M059J (cell line): ENCODE results near the gene HCFC1. TPM values are rescaled to one million over a fixed set of nuclear protein-coding genes. Genes with fewer than 3 reads are reported as not detected.
A peak's percentile ranks its signal among the peaks of the same experiment; 100 is the strongest.

Source experiments
- DNase-seq: peaks from one replicate; pipeline ENCODE4 v3.0.0-alpha.2; 2012; ENCODE audit warnings: low read depth
- total RNA-seq: library from RNA; depleted of rRNA; stranded (reverse); fragments of >200 nt; shearing (Covaris generic); gene quantifications from 2 replicates; pipeline ENCODE4 v1.2.3, GENCODE V29; 2014; rRNA removed

The HCFC1 gene
- total RNA-seq, 1 experiment from 2014 or later, result 72.3 TPM

DNA sequence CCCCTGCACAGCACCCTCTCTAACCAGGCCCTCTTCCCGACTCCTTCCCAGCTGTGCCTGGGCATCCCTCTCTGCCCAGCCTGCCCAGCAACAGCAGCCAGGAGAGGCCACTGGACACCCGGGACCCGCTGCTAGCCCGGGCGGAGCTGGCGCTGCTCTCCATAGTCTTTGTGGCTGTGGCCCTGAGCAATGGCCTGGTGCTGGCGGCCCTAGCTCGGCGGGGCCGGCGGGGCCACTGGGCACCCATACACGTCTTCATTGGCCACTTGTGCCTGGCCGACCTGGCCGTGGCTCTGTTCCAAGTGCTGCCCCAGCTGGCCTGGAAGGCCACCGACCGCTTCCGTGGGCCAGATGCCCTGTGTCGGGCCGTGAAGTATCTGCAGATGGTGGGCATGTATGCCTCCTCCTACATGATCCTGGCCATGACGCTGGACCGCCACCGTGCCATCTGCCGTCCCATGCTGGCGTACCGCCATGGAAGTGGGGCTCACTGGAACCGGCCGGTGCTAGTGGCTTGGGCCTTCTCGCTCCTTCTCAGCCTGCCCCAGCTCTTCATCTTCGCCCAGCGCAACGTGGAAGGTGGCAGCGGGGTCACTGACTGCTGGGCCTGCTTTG is 66.0 kb downstream of the HCFC1 start:
- no peak for DNase-seq

DNA sequence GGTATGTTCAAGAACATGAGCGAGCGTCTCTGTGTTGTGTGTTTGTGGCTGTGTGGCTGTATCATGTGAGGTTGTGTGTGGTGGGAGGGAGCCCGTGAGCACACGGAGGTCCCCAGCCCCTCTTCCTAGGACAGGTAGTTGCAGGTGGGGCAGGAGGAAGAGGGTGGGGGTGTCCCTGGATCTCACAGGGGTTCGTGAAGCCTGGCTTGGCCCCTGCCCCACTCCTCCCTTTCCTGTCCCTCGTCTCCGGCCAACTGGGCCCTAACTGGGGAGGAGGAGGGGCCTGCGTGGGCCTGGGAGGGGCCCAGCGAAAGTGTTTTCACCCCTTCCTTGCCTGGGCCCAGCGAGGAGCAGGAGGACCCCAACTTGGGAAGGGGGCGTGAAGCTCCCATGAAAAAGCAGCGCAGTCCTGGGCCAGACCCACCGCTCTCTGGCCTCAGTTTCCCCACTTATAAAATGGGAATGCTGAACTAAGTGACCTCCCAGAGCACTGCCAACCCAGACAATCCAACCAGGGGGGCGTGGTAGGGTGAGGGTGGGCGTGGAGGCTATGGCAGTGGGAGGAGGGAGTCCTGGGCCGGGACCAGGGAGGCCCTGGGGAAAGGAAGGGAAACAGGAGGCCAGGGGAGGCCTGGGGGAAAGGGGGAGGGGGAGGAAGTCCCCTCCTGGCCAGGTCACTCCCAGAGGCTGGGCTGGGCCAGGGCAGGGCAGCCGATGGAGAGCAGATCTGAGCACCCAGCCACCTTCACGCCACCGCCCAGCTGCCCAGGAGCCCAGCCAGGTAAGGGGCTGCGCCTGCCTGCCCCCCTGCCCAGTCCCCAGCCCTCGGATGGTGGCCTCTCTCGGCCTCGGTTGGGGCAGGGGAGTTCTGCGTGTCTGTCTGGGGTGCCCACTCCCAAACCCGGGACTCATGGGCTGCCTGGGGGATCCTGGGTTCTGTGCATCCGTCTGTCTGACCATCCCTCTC is 67.3 kb downstream of the HCFC1 start, which contains the start of gene AVPR2:
Gene AVPR2, plus strand, starts transcription at position 683 of the 967 bp plus-strand sequence. CDS start 473 bp downstream, outside the sequence.
- no peak for DNase-seq

DNA sequence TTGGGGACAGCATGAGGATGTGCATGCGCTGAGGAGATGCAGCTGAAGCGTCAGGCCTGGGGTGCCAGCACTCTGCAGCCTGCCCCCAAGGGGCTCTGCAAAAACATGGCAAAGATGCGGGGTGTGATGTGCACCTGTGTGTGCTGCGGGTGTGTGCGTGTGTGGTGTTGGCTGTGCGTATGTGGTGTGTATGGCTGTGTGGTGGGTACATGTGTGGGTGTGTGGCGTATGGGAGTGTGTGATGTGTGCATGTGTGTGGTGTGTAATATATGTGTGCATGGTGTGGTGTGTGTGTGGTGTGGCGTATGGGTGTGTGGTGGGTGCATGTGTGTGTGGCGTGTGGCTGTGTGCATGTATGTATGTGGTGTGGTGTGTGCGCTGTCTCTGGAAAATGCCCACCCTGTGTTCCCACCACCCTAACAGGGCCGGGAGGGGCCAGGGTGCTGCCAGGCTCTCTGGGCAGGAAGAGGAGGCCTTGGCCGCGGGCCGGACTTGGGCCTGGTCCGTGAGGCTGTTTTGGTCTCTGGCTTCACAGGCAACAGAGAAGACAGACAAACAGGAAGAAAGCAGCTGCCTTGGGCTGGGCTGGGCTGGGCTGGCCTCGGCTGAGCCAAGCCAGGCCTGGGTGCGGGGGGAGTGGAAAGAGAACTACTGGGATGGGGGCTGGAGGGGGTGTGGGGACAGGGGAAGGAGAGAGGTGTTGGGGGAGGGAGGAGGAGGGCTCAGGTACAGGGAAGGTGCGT is 68.2 kb downstream of the HCFC1 start:
- no peak for DNase-seq

DNA sequence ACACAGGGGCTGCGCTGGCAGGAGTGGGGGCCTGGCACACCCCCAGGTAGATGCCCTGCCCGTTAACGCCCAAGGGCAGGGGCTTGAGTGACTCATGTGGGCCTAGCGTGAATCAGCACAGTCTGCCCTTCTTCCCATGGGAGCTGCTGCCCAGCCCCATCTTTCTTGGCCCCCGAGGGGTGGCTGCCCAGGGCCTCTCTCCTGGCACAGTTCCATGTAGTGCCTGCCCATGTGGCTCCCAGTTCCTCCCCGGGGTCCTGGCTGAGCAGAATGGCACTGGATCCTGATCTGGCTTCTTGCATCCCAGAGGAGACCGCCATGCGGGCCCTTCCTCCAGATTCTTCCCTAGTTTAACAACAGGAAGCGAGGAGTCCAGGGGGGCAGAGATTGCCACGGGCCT is 69.2 kb downstream of the HCFC1 start:
- DNase-seq, result peak; percentile 91

DNA sequence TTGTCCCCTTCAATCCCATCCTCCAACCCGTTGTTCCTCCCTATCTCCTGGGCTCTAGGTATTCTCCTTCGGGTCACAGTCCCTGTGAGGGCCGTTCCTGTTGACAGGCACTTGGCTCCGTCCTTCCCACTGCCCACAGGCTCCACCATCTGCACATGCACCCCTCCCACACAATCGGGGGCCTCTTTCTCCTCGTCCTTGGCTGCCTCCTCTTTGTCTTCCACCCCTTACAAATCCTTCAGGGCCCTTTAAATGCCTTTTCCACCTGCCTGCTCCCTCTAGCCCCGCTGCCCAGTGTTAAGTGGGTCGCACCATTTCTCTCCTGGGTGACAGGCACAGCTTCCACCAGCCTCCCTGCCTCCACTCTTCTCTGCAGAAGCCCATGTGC is 69.9 kb downstream of the HCFC1 start:
- peak; percentile 45 for DNase-seq

DNA sequence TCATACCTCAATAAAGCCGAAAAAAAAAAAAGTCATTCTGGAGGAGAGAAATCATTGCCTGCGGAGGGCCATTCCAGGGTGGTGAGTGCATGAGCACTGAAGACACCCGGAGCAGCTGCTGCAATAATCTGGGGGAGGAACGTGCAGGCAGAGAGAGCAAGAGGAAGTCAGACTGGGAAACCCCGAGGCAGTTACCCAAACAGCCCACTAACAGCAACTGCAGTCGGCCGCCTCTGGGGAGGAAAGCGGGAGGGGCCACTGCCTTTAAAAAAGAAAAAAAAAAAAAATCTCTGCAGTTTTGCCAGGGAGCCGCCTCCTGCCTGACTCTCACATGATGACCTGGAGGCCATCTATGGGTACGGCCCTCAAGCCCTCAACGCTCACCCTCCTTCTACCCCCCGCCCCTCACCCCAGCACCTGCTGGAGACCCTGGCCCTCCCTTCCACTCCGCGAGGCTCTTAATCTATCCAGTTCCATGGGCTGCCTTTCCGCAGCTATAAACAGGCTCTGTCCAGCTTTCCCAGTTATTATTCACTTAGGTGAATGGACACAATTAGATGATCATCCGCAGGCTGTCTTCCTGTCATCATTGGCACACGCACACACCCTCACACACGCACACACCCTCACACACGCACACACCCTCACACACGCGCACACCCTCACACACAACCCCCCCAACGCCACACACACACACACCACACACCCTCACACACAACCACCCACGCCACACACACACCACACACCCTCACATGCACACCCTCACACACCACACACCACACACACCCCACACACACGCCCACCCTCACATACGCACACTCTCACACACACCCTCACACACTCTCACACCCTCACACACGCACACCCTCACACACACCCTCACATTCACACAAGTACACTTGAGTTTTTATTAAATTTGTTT is 70.5 kb downstream of the HCFC1 start:
- peak; percentile 99 for DNase-seq

DNA sequence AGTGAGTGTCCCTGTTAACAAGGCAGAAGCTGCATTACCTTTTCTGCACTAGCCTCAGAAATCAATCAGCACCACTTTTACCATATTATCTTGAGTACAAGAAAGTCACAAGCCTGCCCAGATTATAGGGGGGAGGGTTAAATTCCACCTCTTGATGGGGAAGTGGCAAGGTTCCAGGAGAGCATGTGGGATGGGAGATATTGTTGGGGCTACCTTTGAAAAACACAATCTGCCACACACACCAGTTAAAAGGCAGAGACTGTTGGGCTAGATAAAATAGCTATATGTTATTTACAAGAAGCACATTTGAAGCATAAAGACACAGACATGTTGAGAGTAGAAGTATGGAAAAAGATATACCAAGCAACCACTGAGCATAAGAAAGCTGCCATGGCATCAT is 73.7 kb downstream of the HCFC1 start:
- no peak for DNase-seq

Other genes with a start within 250 kb of the HCFC1 start
- gene BCAP31, start 247.4 kb downstream of the HCFC1 start, total RNA-seq, result 384 and 401 TPM in 2 replicates
- gene ABCD1, start 247.0 kb downstream of the HCFC1 start, total RNA-seq, result 27.4 and 42.9 TPM in 2 replicates
- 1.2 and 2.2 TPM in 2 replicates for gene PLXNB3, start 207.6 kb downstream of the HCFC1 start, total RNA-seq
- 0.20 TPM in 1 of 2 replicates, not detected in the other for gene SRPK3, start 190.8 kb downstream of the HCFC1 start, total RNA-seq
- gene IDH3G, start 177.4 kb downstream of the HCFC1 start, total RNA-seq, result 131 and 165 TPM in 2 replicates
- 455 and 477 TPM in 2 replicates for gene SSR4, start 177.2 kb downstream of the HCFC1 start, total RNA-seq
- 1.9 and 2.7 TPM in 2 replicates for gene PDZD4, start 141.3 kb downstream of the HCFC1 start, total RNA-seq
- gene L1CAM, start 85.6 kb downstream of the HCFC1 start, total RNA-seq, result 186 and 313 TPM in 2 replicates
- 1.9 and 2.7 TPM in 2 replicates for gene AVPR2, start 67.1 kb downstream of the HCFC1 start, total RNA-seq
- 3.1 and 6.1 TPM in 2 replicates for gene ARHGAP4, start 45.6 kb downstream of the HCFC1 start, total RNA-seq
- 285 and 384 TPM in 2 replicates for gene NAA10, start 36.8 kb downstream of the HCFC1 start, total RNA-seq
- not detected in 2 replicates for gene RENBP, start 27.2 kb downstream of the HCFC1 start, total RNA-seq
- 8.1 and 10.3 TPM in 2 replicates for gene TMEM187, start 936 bp upstream of the HCFC1 start, total RNA-seq
- 89.3 and 152 TPM in 2 replicates for gene IRAK1, start 48.1 kb upstream of the HCFC1 start, total RNA-seq
- 53.9 and 61.4 TPM in 2 replicates for gene MECP2, start 125.9 kb upstream of the HCFC1 start, total RNA-seq
- not detected in 2 replicates for gene OPN1LW, start 172.4 kb upstream of the HCFC1 start, total RNA-seq
- not detected in 2 replicates for gene OPN1MW, start 210.8 kb upstream of the HCFC1 start, total RNA-seq
- not detected in 2 replicates for gene OPN1MW2, start 247.9 kb upstream of the HCFC1 start, total RNA-seq